Keratinocyte (primary cell): ENCODE measurements around the gene PRKN. TPM values are rescaled to one million over a fixed set of nuclear protein-coding genes. Genes with fewer than 3 reads are reported as not detected.

Experiments used
- DNase-seq: peaks from one replicate; pipeline ENCODE4 v3.0.0-alpha.2; 2011; ENCODE audit warnings: low read depth, missing footprints, low spot score
- FAIRE-seq: peaks from 2 replicates; lab custom pipeline; 2011; peaks lifted over from hg19 to GRCh38; lab: Jason Lieb, UNC
- H2AFZ ChIP-seq: 2 replicates; pipeline ENCODE4 v1.6.0; 2012; ENCODE audit warnings: low read length, control low read depth, inconsistent platforms; ENCODE audit not compliant: control insufficient read depth
- H3K27ac ChIP-seq: 2 replicates; pipeline ENCODE4 v1.5.1; 2011; ENCODE audit warnings: low read length; ENCODE audit not compliant: control insufficient read depth, insufficient read depth
- H3K27me3 ChIP-seq: 3 replicates; pipeline ENCODE4 v1.6.0; 2011; ENCODE audit warnings: low read length; ENCODE audit not compliant: control insufficient read depth, insufficient read depth; ENCODE audit errors: extremely low read depth
- H3K36me3 ChIP-seq, 2 experiments: 2 replicates in 1 of 2; 3 replicates in 1 of 2; pipeline ENCODE4 v1.5.1; 2011; ENCODE audit warnings: low read length in 2 of 2, mild to moderate bottlenecking in 1 of 2; ENCODE audit not compliant: control insufficient read depth in 2 of 2, insufficient read depth in 2 of 2; ENCODE audit errors: extremely low read depth in 1 of 2
- H3K4me1 ChIP-seq: 3 replicates; pipeline ENCODE4 v1.5.1; 2011; ENCODE audit warnings: low read length; ENCODE audit not compliant: control insufficient read depth, insufficient read depth; ENCODE audit errors: extremely low read depth
- H3K4me2 ChIP-seq: 3 replicates; pipeline ENCODE4 v1.6.0; 2011; ENCODE audit warnings: low read depth, low read length; ENCODE audit not compliant: control insufficient read depth, insufficient read depth; ENCODE audit errors: extremely low read depth
- H3K4me3 ChIP-seq, 3 experiments: fragments of 200-600 bp in 1 of 3; sonication (generic) in 1 of 3; 2 replicates in 2 of 3; 3 replicates in 1 of 3; pipeline ENCODE4 v1.5.1; 2011 to 2016; ENCODE audit warnings: low read length in 3 of 3, mild to moderate bottlenecking in 3 of 3, control low read depth in 2 of 3, inconsistent platforms in 1 of 3, low read depth in 1 of 3, mixed read lengths in 1 of 3, mixed run types in 1 of 3, moderate library complexity in 1 of 3; ENCODE audit not compliant: control insufficient read depth in 2 of 3, insufficient read depth in 2 of 3; ENCODE audit errors: extremely low read depth in 1 of 3
- H3K79me2 ChIP-seq: 2 replicates; pipeline ENCODE4 v1.6.0; 2012; ENCODE audit warnings: low read length; ENCODE audit not compliant: control insufficient read depth, insufficient read depth
- H3K9ac ChIP-seq: 3 replicates; pipeline ENCODE4 v1.6.0; 2011; ENCODE audit warnings: low read length; ENCODE audit not compliant: control insufficient read depth, insufficient read depth; ENCODE audit errors: extremely low read depth
- H3K9me1 ChIP-seq: 3 replicates; pipeline ENCODE4 v1.6.0; 2011; ENCODE audit warnings: low read length; ENCODE audit not compliant: control insufficient read depth, insufficient read depth; ENCODE audit errors: extremely low read depth
- H3K9me3 ChIP-seq: 2 replicates; pipeline ENCODE4 v1.5.1; 2012; ENCODE audit warnings: low read depth, low read length; ENCODE audit not compliant: control insufficient read depth
- H4K20me1 ChIP-seq: 3 replicates; pipeline ENCODE4 v1.6.0; 2011; ENCODE audit warnings: low read length; ENCODE audit not compliant: control insufficient read depth, insufficient read depth; ENCODE audit errors: extremely low read depth
- EZH2 ChIP-seq: IDR thresholded peaks from one replicate; pipeline ENCODE4 v1.6.1; 2012; ENCODE audit warnings: inconsistent platforms, mild to moderate bottlenecking, low read length, moderate library complexity
- dilution Hi-C: fragments of 300-500 bp; cut with MboI; formaldehyde crosslinking; loops from one replicate; pipeline ENCODE4 v1.7.0; 2020; ENCODE audit warnings: low sequenced_read_pairs; ENCODE audit not compliant: extremely low pct_ligation_motif_present
- polyA plus RNA-seq, 5 experiments: library from polyadenylated mRNA; depleted of rRNA in 3 of 5; stranded (reverse) in 3 of 5; stranded (forward) in 1 of 5; unstranded in 1 of 5; fragments of >200 nt; gene quantifications; 1 replicate in 1 of 5; 2 replicates in 3 of 5; 3 replicates in 1 of 5; pipeline versions ENCODE4 v1.2.1 to v1.2.3, GENCODE V29; 2011 to 2012; ENCODE audit warnings: missing spikeins in 2 of 5, low read depth in 1 of 5, low replicate concordance in 1 of 5
- TF ChIP-seq, protein P1 (sequence below), 3 experiments: IDR thresholded peaks in 1 of 3; conservative IDR thresholded peaks in 1 of 3; optimal IDR thresholded peaks in 1 of 3; 2 replicates in 2 of 3; 3 replicates in 1 of 3; pipeline versions ENCODE3 to v1.5.1; 2011; ENCODE audit warnings: low read length in 3 of 3, mild to moderate bottlenecking in 3 of 3, moderate library complexity in 2 of 3, control low read depth in 1 of 3, inconsistent platforms in 1 of 3; ENCODE audit not compliant: insufficient read depth in 2 of 3; ENCODE audit errors: extremely low read depth in 1 of 3

The PRKN gene
- polyA plus RNA-seq, 1 donor (not counting 4 experiments of a cell fraction or from before 2014, with no cell fraction given): 0.67 TPM

DNA sequence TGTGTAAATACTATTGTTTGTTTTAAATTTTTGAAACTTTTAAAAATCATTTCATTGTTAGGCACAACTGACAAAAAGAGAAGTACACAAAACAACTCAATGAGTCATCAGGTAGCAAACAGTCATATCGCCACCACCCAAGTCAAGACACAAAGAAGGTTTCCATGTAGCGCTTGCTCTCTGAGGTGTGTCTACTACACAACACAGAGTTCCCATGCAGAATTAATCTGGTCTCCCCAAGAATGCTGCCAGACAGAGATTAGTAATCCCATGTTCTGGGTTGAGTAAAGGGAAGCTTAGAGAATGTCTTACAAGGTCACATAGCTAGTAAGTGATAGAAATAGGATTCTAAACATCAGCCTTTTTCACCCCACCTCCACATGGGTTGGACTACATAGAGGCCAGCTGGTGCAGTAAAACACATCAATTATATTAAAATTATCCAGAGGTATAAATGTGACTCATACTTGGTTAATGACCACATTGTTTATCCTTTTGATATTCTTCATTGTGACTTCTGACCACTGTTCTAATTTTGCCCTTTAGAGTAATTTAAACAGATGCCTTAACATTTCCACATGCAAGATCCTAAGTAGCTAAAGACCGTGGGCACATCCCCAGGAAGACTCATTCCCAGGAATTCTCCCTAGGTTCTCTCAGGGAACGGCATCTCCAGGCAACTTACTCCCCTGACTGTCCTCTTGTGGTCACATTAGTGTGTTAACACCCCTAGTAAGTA is 413.5 kb downstream of the PRKN start:
- no peak for TF ChIP-seq EZH2
- TF ChIP-seq, protein P1, sequence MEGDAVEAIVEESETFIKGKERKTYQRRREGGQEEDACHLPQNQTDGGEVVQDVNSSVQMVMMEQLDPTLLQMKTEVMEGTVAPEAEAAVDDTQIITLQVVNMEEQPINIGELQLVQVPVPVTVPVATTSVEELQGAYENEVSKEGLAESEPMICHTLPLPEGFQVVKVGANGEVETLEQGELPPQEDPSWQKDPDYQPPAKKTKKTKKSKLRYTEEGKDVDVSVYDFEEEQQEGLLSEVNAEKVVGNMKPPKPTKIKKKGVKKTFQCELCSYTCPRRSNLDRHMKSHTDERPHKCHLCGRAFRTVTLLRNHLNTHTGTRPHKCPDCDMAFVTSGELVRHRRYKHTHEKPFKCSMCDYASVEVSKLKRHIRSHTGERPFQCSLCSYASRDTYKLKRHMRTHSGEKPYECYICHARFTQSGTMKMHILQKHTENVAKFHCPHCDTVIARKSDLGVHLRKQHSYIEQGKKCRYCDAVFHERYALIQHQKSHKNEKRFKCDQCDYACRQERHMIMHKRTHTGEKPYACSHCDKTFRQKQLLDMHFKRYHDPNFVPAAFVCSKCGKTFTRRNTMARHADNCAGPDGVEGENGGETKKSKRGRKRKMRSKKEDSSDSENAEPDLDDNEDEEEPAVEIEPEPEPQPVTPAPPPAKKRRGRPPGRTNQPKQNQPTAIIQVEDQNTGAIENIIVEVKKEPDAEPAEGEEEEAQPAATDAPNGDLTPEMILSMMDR (optimal IDR thresholded peaks at IDR 0.05 in 1 of 3, IDR thresholded peaks at IDR 0.05 in 1 of 3, conservative IDR thresholded peaks at IDR 0.05 in 1 of 3; ENCODE audit: extremely low read depth in 1 of 3, insufficient read depth in 2 of 3, low read length in 3 of 3): no peak
- Histone ChIP-seq H3K4me2 (no peak overlapping the region), H3K9me3 (no peaks in the 10 kb centered on the region), H2AFZ (no peak overlapping the region), H4K20me1 (no peaks in the 10 kb centered on the region), H3K27ac (no peak overlapping the region), H3K79me2 (no peaks in the 10 kb centered on the region), H3K9ac (no peak overlapping the region), H3K4me3 (no peak overlapping the region), H3K9me1 (no peaks in the 10 kb centered on the region), H3K4me1 (no peaks in the 10 kb centered on the region), H3K36me3 (no peaks in the 10 kb centered on the region), H3K27me3 (no peaks in the 10 kb centered on the region)
- dilution Hi-C loops: no loop called here
- DNase-seq: no peak
- no peak for FAIRE-seq

DNA sequence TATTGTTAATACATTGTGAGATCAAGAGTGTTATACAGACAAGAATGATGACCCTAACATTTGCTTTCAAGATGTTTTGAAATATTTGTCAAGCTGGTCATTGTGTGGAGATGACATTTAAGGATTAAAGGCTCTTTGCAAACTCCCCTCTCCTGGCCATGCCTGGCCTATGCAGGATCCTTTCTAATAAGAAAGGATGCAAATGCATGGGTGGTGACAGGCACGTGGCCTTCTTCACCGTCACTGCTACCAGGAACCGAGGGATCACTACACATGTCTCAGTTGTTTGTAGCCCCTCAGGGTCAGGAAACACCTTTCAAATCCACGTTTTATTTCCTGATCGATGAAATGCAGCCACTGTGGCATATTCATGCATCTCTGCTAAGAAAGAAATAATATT is 419.7 kb downstream of the PRKN start:
- H3K27ac ChIP-seq: no peak overlapping the region
- H3K4me1 ChIP-seq: no peaks in the 10 kb centered on the region
- H4K20me1 ChIP-seq: no peaks in the 10 kb centered on the region
- H3K4me3 ChIP-seq: no peak overlapping the region
- DNase-seq: no peak
- no peaks in the 10 kb centered on the region for H3K79me2 ChIP-seq
- H3K27me3 ChIP-seq: no peaks in the 10 kb centered on the region
- TF ChIP-seq EZH2: no peak
- TF ChIP-seq, protein P1 (optimal IDR thresholded peaks at IDR 0.05 in 1 of 3, IDR thresholded peaks at IDR 0.05 in 1 of 3, conservative IDR thresholded peaks at IDR 0.05 in 1 of 3; ENCODE audit: extremely low read depth in 1 of 3, insufficient read depth in 2 of 3, low read length in 3 of 3): no peak
- H3K4me2 ChIP-seq: no peak overlapping the region
- no peaks in the 10 kb centered on the region for H3K36me3 ChIP-seq
- H3K9me3 ChIP-seq: no peaks in the 10 kb centered on the region
- no peak overlapping the region for H2AFZ ChIP-seq
- dilution Hi-C loops: no loop called here
- FAIRE-seq: no peak
- H3K9ac ChIP-seq: no peak overlapping the region
- no peaks in the 10 kb centered on the region for H3K9me1 ChIP-seq
